Inflammatory macrophage treated with lipopolysaccharide for 1 hour (primary cell): ENCODE results near the gene CD200R1.

Experiments
- DNase-seq, 2 donors: peaks; one replicate each; pipeline ENCODE4 v3.0.0-alpha.2; 2020 to 2022

The CD200R1 gene

GRCh38 chr3:112884678-112885290, 90.1 kb downstream of the CD200R1 start:
- DNase-seq, result no peak

- no peak for DNase-seq
Measured at GRCh38 chr3:112881891-112882290, 93.0 kb downstream of the CD200R1 start.

- DNase-seq, result peak; percentile 29 to 31
Measured at GRCh38 chr3:112875561-112875960, 99.3 kb downstream of the CD200R1 start.

- DNase-seq, result no peak
Measured at GRCh38 chr3:112874725-112875124, 100.2 kb downstream of the CD200R1 start.

GRCh38 chr3:112873632-112874031, 101.3 kb downstream of the CD200R1 start:
- DNase-seq, result peak; percentile 48 to 68

DNA sequence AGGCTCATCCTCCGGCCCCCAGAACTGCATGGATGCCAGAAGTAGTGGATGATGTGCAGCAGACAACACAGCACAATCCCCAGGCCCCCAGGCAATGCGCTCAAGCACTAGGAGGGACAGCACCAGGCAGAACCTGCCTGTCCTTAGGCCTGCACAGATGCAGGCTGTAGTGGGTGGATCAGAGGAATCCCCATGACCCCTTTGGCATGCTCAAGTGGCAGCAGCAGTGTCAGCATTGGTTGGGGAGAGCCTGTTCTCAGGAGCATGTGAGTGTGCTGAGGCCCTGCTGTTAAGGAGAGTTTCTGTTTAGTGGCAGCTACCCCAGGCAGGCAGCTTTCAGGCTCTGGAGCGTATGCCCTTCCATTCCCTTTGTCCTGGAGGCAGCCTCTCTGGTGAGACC, 103.2 kb downstream of the CD200R1 start:
- DNase-seq, result no peak
